OCI-LY1 (cell line): ENCODE measurements around the gene LTBP4.

Source experiments
- H2AFZ ChIP-seq: fragments of 200-600 bp; sonication (generic), shearing (Covaris generic); 2 replicates; pipeline ENCODE4 v1.6.0; 2014; ENCODE audit warnings: antibody characterized with exemption, mild to moderate bottlenecking, low read length
- H3F3A ChIP-seq: fragments of 200-600 bp; sonication (generic), shearing (Covaris generic); 2 replicates; pipeline ENCODE4 v1.6.0; 2014; ENCODE audit warnings: mild to moderate bottlenecking, antibody characterized with exemption, low read length, moderate library complexity; ENCODE audit not compliant: insufficient read depth
- H3K27ac ChIP-seq: fragments of 200-600 bp; sonication (generic); 2 replicates; pipeline ENCODE4 v1.5.1; 2014; ENCODE audit warnings: low read length, mixed run types, mild to moderate bottlenecking, low read depth; ENCODE audit not compliant: poor library complexity, severe bottlenecking
- H3K27me3 ChIP-seq: fragments of 200-600 bp; sonication (generic); 2 replicates; pipeline ENCODE4 v1.6.0; 2014; ENCODE audit warnings: antibody characterized with exemption, mild to moderate bottlenecking, low read length, moderate library complexity; ENCODE audit not compliant: insufficient read depth
- H3K36me3 ChIP-seq: fragments of 200-600 bp; sonication (generic); 2 replicates; pipeline ENCODE4 v1.6.1; 2014; ENCODE audit warnings: mild to moderate bottlenecking, antibody characterized with exemption, low read length, moderate library complexity, mixed read lengths; ENCODE audit not compliant: insufficient read depth
- H3K4me1 ChIP-seq: fragments of 200-600 bp; sonication (generic); 2 replicates; pipeline ENCODE4 v1.5.1; 2014; ENCODE audit warnings: mild to moderate bottlenecking, low read length, moderate library complexity; ENCODE audit not compliant: insufficient read depth, severe bottlenecking
- H3K4me2 ChIP-seq: fragments of 200-600 bp; sonication (generic), shearing (Covaris generic); 2 replicates; pipeline ENCODE4 v1.6.1; 2014; ENCODE audit warnings: low read length
- H3K4me3 ChIP-seq: fragments of 200-600 bp; sonication (generic); 2 replicates; pipeline ENCODE4 v1.5.1; 2014; ENCODE audit warnings: low read length, low read depth, mild to moderate bottlenecking, mixed read lengths; ENCODE audit not compliant: poor library complexity, severe bottlenecking
- H3K79me2 ChIP-seq: fragments of 200-600 bp; shearing (Covaris generic); 2 replicates; pipeline ENCODE4 v1.6.1; 2016; ENCODE audit warnings: mixed run types, low read length, mixed read lengths; ENCODE audit not compliant: insufficient read depth
- H3K9ac ChIP-seq: fragments of 200-600 bp; sonication (generic), shearing (Covaris generic); 2 replicates; pipeline ENCODE4 v1.6.1; 2014; ENCODE audit warnings: mild to moderate bottlenecking, low read length, mixed read lengths
- H3K9me2 ChIP-seq: fragments of 200-600 bp; sonication (generic), shearing (Covaris generic); 2 replicates; pipeline ENCODE4 v1.6.1; 2014; ENCODE audit warnings: low read depth, mild to moderate bottlenecking, low read length, mixed read lengths
- H3K9me3 ChIP-seq: fragments of 200-600 bp; shearing (Covaris generic); 2 replicates; pipeline ENCODE4 v1.6.1; 2014; ENCODE audit warnings: low read length, mixed read lengths
- H4K20me1 ChIP-seq: fragments of 200-600 bp; sonication (generic), shearing (Covaris generic); 2 replicates; pipeline ENCODE4 v1.6.0; 2016; ENCODE audit warnings: mild to moderate bottlenecking, low read length; ENCODE audit not compliant: insufficient read depth
- EZH2 ChIP-seq: fragments of 200-600 bp; sonication (generic), shearing (Covaris generic); IDR thresholded peaks from 2 replicates; pipeline ENCODE4 v1.8.0; 2017; ENCODE audit warnings: borderline replicate concordance, mixed run types, mild to moderate bottlenecking, antibody characterized with exemption, low read length, moderate library complexity, mixed read lengths
- TF ChIP-seq, protein P1 (sequence below): fragments of 200-600 bp; sonication (generic), shearing (Covaris generic); IDR thresholded peaks from 2 replicates; pipeline ENCODE4 v1.5.1; 2017; ENCODE audit warnings: mild to moderate bottlenecking, antibody characterized with exemption, low read length, moderate library complexity, mixed read lengths

The LTBP4 gene

DNA sequence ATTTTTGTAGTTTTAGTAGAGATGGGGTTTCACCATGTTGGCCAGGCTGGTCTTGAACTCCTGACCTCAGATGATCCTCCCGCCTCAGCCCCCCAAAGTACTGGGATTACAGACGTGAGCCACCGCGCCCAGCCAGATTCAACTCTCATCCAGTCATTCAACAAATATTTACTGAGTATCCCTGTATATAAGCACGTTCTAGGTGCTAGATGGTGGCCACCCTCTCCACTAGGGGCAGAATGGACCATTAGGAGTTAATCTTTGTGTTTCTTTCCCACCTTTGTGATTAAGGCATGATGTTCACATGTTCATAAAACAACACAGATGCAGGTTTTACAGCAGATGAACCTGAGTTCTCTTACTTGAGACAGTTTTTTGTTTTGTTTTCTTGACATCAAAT is 17.2 kb upstream of the LTBP4 start:
- Histone ChIP-seq H3F3A (no peaks in the 10 kb centered on the region), H3K79me2 (no peaks in the 10 kb centered on the region), H3K9me2 (no peaks in the 10 kb centered on the region), H3K9ac (no peak overlapping the region), H3K9me3 (no peaks in the 10 kb centered on the region), H3K27me3 (no peaks in the 10 kb centered on the region), H3K27ac (no peak overlapping the region), H3K4me2 (no peak overlapping the region), H3K4me1 (no peaks in the 10 kb centered on the region), H4K20me1 (no peaks in the 10 kb centered on the region), H3K4me3 (no peak overlapping the region), H3K36me3 (peaks cover 66% of the 10 kb centered on the region), H2AFZ (no peak overlapping the region)
- TF ChIP-seq EZH2, result no peak
- TF ChIP-seq, protein P1, sequence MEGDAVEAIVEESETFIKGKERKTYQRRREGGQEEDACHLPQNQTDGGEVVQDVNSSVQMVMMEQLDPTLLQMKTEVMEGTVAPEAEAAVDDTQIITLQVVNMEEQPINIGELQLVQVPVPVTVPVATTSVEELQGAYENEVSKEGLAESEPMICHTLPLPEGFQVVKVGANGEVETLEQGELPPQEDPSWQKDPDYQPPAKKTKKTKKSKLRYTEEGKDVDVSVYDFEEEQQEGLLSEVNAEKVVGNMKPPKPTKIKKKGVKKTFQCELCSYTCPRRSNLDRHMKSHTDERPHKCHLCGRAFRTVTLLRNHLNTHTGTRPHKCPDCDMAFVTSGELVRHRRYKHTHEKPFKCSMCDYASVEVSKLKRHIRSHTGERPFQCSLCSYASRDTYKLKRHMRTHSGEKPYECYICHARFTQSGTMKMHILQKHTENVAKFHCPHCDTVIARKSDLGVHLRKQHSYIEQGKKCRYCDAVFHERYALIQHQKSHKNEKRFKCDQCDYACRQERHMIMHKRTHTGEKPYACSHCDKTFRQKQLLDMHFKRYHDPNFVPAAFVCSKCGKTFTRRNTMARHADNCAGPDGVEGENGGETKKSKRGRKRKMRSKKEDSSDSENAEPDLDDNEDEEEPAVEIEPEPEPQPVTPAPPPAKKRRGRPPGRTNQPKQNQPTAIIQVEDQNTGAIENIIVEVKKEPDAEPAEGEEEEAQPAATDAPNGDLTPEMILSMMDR, result peak; percentile 28; the same call in 1 of the 2 replicates

DNA sequence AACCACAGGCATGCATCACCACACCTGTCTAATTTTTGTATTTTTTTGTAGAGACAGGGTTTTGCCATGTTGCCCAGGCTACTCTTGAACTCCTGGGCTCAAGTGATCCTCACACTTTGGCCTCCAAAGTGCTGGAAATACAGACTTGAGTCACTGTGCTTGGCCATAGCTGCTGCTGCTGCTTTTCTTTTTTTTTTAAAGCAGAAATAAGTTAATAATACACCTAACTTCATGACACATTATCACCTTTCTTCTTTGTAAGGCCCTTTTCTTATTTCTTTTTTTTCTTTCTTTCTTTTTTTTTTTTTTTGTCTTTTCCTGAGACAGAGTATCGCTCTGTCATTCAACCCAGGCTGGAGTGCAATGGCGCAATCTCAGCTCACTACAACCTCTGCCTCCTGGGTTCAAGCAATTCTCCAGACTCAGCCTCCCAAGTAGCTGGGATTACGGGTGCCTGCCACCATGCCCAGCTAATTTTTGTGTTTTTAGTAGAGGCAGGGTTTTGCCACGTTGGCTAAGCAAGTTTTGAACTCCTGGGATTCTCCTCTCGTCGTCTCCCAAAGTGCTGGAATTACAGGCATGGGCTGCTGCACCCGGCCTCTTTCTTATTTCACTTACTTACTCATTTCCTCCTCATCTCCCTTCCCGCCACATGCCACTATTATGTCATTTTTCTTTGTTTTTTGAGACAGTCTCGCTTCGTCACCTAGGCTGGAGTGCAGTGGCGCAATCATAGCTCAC is 15.8 kb upstream of the LTBP4 start:
- Histone ChIP-seq H3K36me3 (peaks cover 59% of the 10 kb centered on the region), H3F3A (no peaks in the 10 kb centered on the region), H3K27me3 (no peaks in the 10 kb centered on the region), H3K4me2 (no peak overlapping the region), H3K9ac (no peak overlapping the region), H3K27ac (no peak overlapping the region), H3K4me3 (no peak overlapping the region), H3K9me3 (no peaks in the 10 kb centered on the region), H4K20me1 (no peaks in the 10 kb centered on the region), H3K4me1 (no peaks in the 10 kb centered on the region), H3K79me2 (no peaks in the 10 kb centered on the region), H3K9me2 (no peaks in the 10 kb centered on the region), H2AFZ (no peak overlapping the region)
- TF ChIP-seq, protein P1, result no peak
- TF ChIP-seq EZH2, result no peak

DNA sequence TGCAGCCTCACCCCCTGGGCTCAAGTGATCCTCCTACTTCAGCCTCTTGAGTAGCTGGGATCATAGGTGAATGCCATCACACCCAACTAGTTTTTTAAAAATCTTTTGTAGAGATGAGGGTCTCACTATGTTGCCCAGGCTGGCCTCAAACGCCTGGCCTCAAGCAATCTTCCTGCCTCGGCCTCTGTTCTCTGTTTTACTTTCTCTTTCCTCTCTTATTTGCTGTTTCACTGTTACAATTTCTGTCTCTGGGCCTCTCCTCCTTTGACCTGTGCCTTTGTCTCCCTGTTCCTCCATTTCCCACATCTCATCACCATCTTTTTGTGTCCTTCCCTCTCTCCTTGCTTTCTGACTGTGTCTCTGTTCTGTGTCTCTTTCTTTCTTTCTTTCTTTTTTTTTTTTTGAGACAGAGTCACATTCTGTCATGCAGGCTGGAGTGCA is 15.2 kb upstream of the LTBP4 start:
- H3K9me2 ChIP-seq, result no peaks in the 10 kb centered on the region
- no peaks in the 10 kb centered on the region for H3K9me3 ChIP-seq
- no peak overlapping the region for H3K4me2 ChIP-seq
- H3K79me2 ChIP-seq, result no peaks in the 10 kb centered on the region
- no peaks in the 10 kb centered on the region for H3K4me1 ChIP-seq
- H3F3A ChIP-seq, result no peaks in the 10 kb centered on the region
- no peak overlapping the region for H3K9ac ChIP-seq
- H4K20me1 ChIP-seq, result no peaks in the 10 kb centered on the region
- no peak for TF ChIP-seq EZH2
- TF ChIP-seq, protein P1, result no peak
- no peak overlapping the region for H2AFZ ChIP-seq
- no peak overlapping the region for H3K4me3 ChIP-seq
- no peak overlapping the region for H3K27ac ChIP-seq
- no peaks in the 10 kb centered on the region for H3K27me3 ChIP-seq
- H3K36me3 ChIP-seq, result peaks cover 53% of the 10 kb centered on the region
